H9 (cell line): Measurements from ENCODE around the gene RPS6KB1. TPM values are rescaled to one million over a fixed set of nuclear protein-coding genes. Genes with fewer than 3 reads are reported as not detected.

ENCODE experiments used
- DNase-seq: peaks from one replicate; pipeline ENCODE4 v3.0.0-alpha.2; 2017
- H2AFZ ChIP-seq: one replicate; pipeline ENCODE4 v1.6.1; 2013; ENCODE audit warnings: mild to moderate bottlenecking, low read length, control low read depth, moderate library complexity
- H2AK5ac ChIP-seq: 2 replicates; pipeline ENCODE4 v1.6.1; 2013; ENCODE audit warnings: low read length, control low read depth, mixed read lengths; ENCODE audit not compliant: insufficient read length
- H2BK120ac ChIP-seq: one replicate; pipeline ENCODE4 v1.6.1; 2013; ENCODE audit warnings: low read depth, mild to moderate bottlenecking, low read length, control low read depth, inconsistent platforms; ENCODE audit not compliant: poor library complexity, severe bottlenecking
- H2BK12ac ChIP-seq: 2 replicates; pipeline ENCODE4 v1.6.1; 2013; ENCODE audit warnings: low read length, control low read depth, mixed read lengths, low read depth; ENCODE audit not compliant: insufficient read length
- H2BK15ac ChIP-seq: 2 replicates; pipeline ENCODE4 v1.6.1; 2013; ENCODE audit warnings: low read depth, low read length, control low read depth
- H2BK20ac ChIP-seq: one replicate; pipeline ENCODE4 v1.6.1; 2013; ENCODE audit warnings: low read depth, mild to moderate bottlenecking, low read length, control low read depth, inconsistent platforms; ENCODE audit not compliant: poor library complexity, severe bottlenecking
- H2BK5ac ChIP-seq: 2 replicates; pipeline ENCODE4 v1.6.1; 2013; ENCODE audit warnings: low read length, control low read depth, mixed read lengths; ENCODE audit not compliant: insufficient read length
- H3K14ac ChIP-seq: 2 replicates; pipeline ENCODE4 v1.6.1; 2013; ENCODE audit warnings: low read length, control low read depth; ENCODE audit not compliant: insufficient read depth
- H3K18ac ChIP-seq: 2 replicates; pipeline ENCODE4 v1.6.1; 2013; ENCODE audit warnings: low read depth, mild to moderate bottlenecking, mixed read lengths, low read length, control low read depth; ENCODE audit not compliant: insufficient read length
- H3K23ac ChIP-seq: 2 replicates; pipeline ENCODE4 v1.6.1; 2013; ENCODE audit warnings: low read length, control low read depth, mixed read lengths, low read depth; ENCODE audit not compliant: insufficient read length
- H3K23me2 ChIP-seq: 2 replicates; pipeline ENCODE4 v1.6.1; 2013; ENCODE audit warnings: low read depth, mild to moderate bottlenecking, mixed read lengths, low read length, control low read depth; ENCODE audit not compliant: insufficient read length, poor library complexity, severe bottlenecking
- H3K27ac ChIP-seq: 2 replicates; pipeline ENCODE4 v1.5.1; 2013; ENCODE audit warnings: low read length, control low read depth, mixed read lengths, low read depth; ENCODE audit not compliant: insufficient read length
- H3K27me3 ChIP-seq: 2 replicates; pipeline ENCODE4 v1.6.1; 2013; ENCODE audit warnings: low read length, control low read depth, inconsistent platforms; ENCODE audit not compliant: insufficient read depth
- H3K4ac ChIP-seq: 2 replicates; pipeline ENCODE4 v1.6.1; 2013; ENCODE audit warnings: low read depth, mild to moderate bottlenecking, control low read depth, inconsistent platforms, low read length, moderate library complexity
- H3K4me1 ChIP-seq: 2 replicates; pipeline ENCODE4 v1.6.1; 2013; ENCODE audit warnings: low read length, control low read depth, inconsistent platforms; ENCODE audit not compliant: insufficient read depth
- H3K4me2 ChIP-seq: 2 replicates; pipeline ENCODE4 v1.6.1; 2013; ENCODE audit warnings: low read length, control low read depth, mixed read lengths; ENCODE audit not compliant: insufficient read length, insufficient read depth
- H3K56ac ChIP-seq: 2 replicates; pipeline ENCODE4 v1.6.1; 2013; ENCODE audit warnings: low read depth, mild to moderate bottlenecking, mixed read lengths, low read length, control low read depth; ENCODE audit not compliant: insufficient read length
- H3K79me1 ChIP-seq: 2 replicates; pipeline ENCODE4 v1.6.1; 2013; ENCODE audit warnings: low read depth, mild to moderate bottlenecking, moderate library complexity, low read length, control low read depth, inconsistent platforms; ENCODE audit not compliant: insufficient read depth, poor library complexity, severe bottlenecking
- H3K79me2 ChIP-seq: 2 replicates; pipeline ENCODE4 v1.6.1; 2013; ENCODE audit warnings: low read length, control low read depth, inconsistent platforms; ENCODE audit not compliant: insufficient read depth
- H3K9ac ChIP-seq: 2 replicates; pipeline ENCODE4 v1.6.1; 2013; ENCODE audit warnings: low read length, control low read depth, mixed read lengths; ENCODE audit not compliant: insufficient read length; ENCODE audit errors: extremely low read depth
- H3K9me3 ChIP-seq: one replicate; pipeline ENCODE4 v1.6.1; 2013; ENCODE audit warnings: low read depth, low read length, inconsistent platforms; ENCODE audit not compliant: control insufficient read depth
- H3T11ph ChIP-seq: one replicate; pipeline ENCODE4 v1.6.1; 2013; ENCODE audit warnings: mild to moderate bottlenecking, low read length, control low read depth, inconsistent platforms
- H4K20me1 ChIP-seq: one replicate; pipeline ENCODE4 v1.6.1; 2013; ENCODE audit not compliant: control insufficient read depth, insufficient read length, insufficient read depth
- H4K5ac ChIP-seq: 2 replicates; pipeline ENCODE4 v1.6.1; 2013; ENCODE audit warnings: low read depth, mild to moderate bottlenecking, mixed read lengths, low read length, control low read depth; ENCODE audit not compliant: insufficient read length
- H4K8ac ChIP-seq: replicated peaks from 2 replicates; pipeline ENCODE4 v1.6.1; 2013; ENCODE audit warnings: low read length, control low read depth, mixed read lengths, low read depth; ENCODE audit not compliant: insufficient read length
- H4K91ac ChIP-seq: 2 replicates; pipeline ENCODE4 v1.6.1; 2013; ENCODE audit warnings: low read depth, mild to moderate bottlenecking, moderate library complexity, mixed read lengths, low read length, control low read depth; ENCODE audit not compliant: insufficient read length
- H3K27ac Mint-ChIP-seq, 3 experiments: 2 replicates in 2 of 3; 3 replicates in 1 of 3; pipeline ENCODE4 v1.8.0; 2020 to 2021; ENCODE audit warnings: mixed read lengths in 3 of 3, mild to moderate bottlenecking in 1 of 3, moderate library complexity in 1 of 3
- H3K27me3 Mint-ChIP-seq: 2 replicates; pipeline ENCODE4 v1.8.0; 2021; ENCODE audit warnings: low read depth, mild to moderate bottlenecking, moderate library complexity, mixed read lengths
- H3K36me3 Mint-ChIP-seq, 3 experiments: 2 replicates in 2 of 3; 3 replicates in 1 of 3; pipeline ENCODE4 v1.8.0; 2020 to 2021; ENCODE audit warnings: low read depth in 3 of 3, mixed read lengths in 3 of 3; ENCODE audit not compliant: insufficient read depth in 1 of 3
- H3K4me1 Mint-ChIP-seq, 2 experiments: 2 replicates each; pipeline ENCODE4 v1.8.0; 2020; ENCODE audit warnings: mixed read lengths in 2 of 2
- H3K4me3 Mint-ChIP-seq, 2 experiments: 2 replicates in 1 of 2; 3 replicates in 1 of 2; pipeline ENCODE4 v1.8.0; 2020 to 2021; ENCODE audit warnings: mild to moderate bottlenecking in 2 of 2, mixed read lengths in 2 of 2, moderate library complexity in 1 of 2
- H3K9me3 Mint-ChIP-seq, 2 experiments: 2 replicates in 1 of 2; 3 replicates in 1 of 2; pipeline ENCODE4 v1.8.0; 2020; ENCODE audit warnings: mild to moderate bottlenecking in 2 of 2, mixed read lengths in 2 of 2, moderate library complexity in 1 of 2
- WGBS: extraction: QIAGEN DNeasy Blood & Tissue Kit; methylation state at CpG from one replicate; pipeline ENCODE4 v1.1.7; 2013; ENCODE audit warnings: missing lambda C conversion rate, low lambda C conversion rate, mixed read lengths; ENCODE audit not compliant: insufficient read length; ENCODE audit errors: extremely low coverage; 5-methylcytosine and 5-hydroxymethylcytosine counted together
- total RNA-seq: library from RNA; stranded (reverse); gene quantifications from 2 replicates; pipeline ENCODE4 v1.2.1, GENCODE V29; 2021
- TF ChIP-seq, protein P1 (sequence below): fragments of 200-600 bp; sonication (generic); conservative IDR thresholded peaks from 3 replicates; pipeline ENCODE4 v1.8.0; 2021; ENCODE audit warnings: antibody characterized with exemption, mild to moderate bottlenecking

The RPS6KB1 gene
- total RNA-seq, 1 experiment from 2014 or later: 36.1 TPM

- WGBS: no CpG with 5 or more reads among the region's 9 CpGs
- Histone ChIP-seq H3K4ac (no peak overlapping the region), H3K27ac (no peak overlapping the region), H3K14ac (no peak overlapping the region), H2BK12ac (no peak overlapping the region), H3K18ac (no peak overlapping the region), H2BK120ac (no peak overlapping the region), H4K91ac (no peak overlapping the region), H3K9me3 (no peaks in the 10 kb centered on the region), H3K27me3 (no peaks in the 10 kb centered on the region), H2BK5ac (no peak overlapping the region), H3T11ph (no peak overlapping the region), H3K4me2 (no peak overlapping the region), H2AFZ (no peak overlapping the region), H3K79me2 (no peaks in the 10 kb centered on the region), H2BK20ac (no peak overlapping the region), H3K9ac (no peak overlapping the region), H3K56ac (no peak overlapping the region), H2AK5ac (no peak overlapping the region), H3K23ac (no peak overlapping the region), H3K4me1 (no peaks in the 10 kb centered on the region), H3K79me1 (no peaks in the 10 kb centered on the region), H4K8ac (no peak overlapping the region), H4K5ac (no peak overlapping the region), H3K23me2 (no peaks in the 10 kb centered on the region), H2BK15ac (no peak overlapping the region), H4K20me1 (no peaks in the 10 kb centered on the region)
- DNase-seq: no peak
- no peaks in the 10 kb centered on the region for H3K27me3 Mint-ChIP-seq
- no peaks in the 10 kb centered on the region for H3K4me1 Mint-ChIP-seq
- TF ChIP-seq, protein P1, sequence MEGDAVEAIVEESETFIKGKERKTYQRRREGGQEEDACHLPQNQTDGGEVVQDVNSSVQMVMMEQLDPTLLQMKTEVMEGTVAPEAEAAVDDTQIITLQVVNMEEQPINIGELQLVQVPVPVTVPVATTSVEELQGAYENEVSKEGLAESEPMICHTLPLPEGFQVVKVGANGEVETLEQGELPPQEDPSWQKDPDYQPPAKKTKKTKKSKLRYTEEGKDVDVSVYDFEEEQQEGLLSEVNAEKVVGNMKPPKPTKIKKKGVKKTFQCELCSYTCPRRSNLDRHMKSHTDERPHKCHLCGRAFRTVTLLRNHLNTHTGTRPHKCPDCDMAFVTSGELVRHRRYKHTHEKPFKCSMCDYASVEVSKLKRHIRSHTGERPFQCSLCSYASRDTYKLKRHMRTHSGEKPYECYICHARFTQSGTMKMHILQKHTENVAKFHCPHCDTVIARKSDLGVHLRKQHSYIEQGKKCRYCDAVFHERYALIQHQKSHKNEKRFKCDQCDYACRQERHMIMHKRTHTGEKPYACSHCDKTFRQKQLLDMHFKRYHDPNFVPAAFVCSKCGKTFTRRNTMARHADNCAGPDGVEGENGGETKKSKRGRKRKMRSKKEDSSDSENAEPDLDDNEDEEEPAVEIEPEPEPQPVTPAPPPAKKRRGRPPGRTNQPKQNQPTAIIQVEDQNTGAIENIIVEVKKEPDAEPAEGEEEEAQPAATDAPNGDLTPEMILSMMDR: no peak
- no peaks in the 10 kb centered on the region for H3K9me3 Mint-ChIP-seq
- H3K27ac Mint-ChIP-seq: no peak overlapping the region
- H3K36me3 Mint-ChIP-seq: peaks cover 15 to 69% (median 46%) of the 10 kb centered on the region in 3 experiments; a peak in 6 of 7 replicates
- H3K4me3 Mint-ChIP-seq: no peak overlapping the region
Measured at GRCh38 chr17:59884861-59885260, 8.1 kb upstream of the RPS6KB1 start.
